HepG2 (cell line): ENCODE measurements around the gene TPM3. TPM values are rescaled to one million over a fixed set of nuclear protein-coding genes. Genes with fewer than 3 reads are reported as not detected.

Source experiments
- CREB1 ChIP-seq, 2 experiments: fragments of 450-650 bp in 1 of 2; IDR thresholded peaks; 2 replicates each; pipeline ENCODE4 v1.6.1; 2016 to 2017; ENCODE audit warnings: control low read depth in 1 of 2, mild to moderate bottlenecking in 1 of 2, missing compliant biosample characterization in 1 of 2, missing genetic modification characterization in 1 of 2
- HES4 ChIP-seq: sonication (generic); formaldehyde crosslinking; IDR thresholded peaks from 2 replicates; pipeline ENCODE4 v1.9.0; 2021; ENCODE audit warnings: mild to moderate bottlenecking, missing genetic modification reagents, borderline replicate concordance
- HNRNPLL ChIP-seq: fragments of 200-400 bp; formaldehyde crosslinking; IDR thresholded peaks from 2 replicates; pipeline ENCODE4 v1.6.1; 2017; ENCODE audit warnings: mild to moderate bottlenecking, low read depth, low read length; ENCODE audit not compliant: poor library complexity, severe bottlenecking
- KDM1A ChIP-seq: IDR thresholded peaks from 2 replicates; pipeline ENCODE4 v1.6.1; 2016; ENCODE audit warnings: missing compliant biosample characterization
- KLF16 ChIP-seq, 2 experiments: sonication (generic) in 1 of 2; formaldehyde crosslinking in 1 of 2; IDR thresholded peaks; 2 replicates each; pipeline versions ENCODE4 v1.6.1 to v1.8.0; 2016 to 2023; ENCODE audit warnings: missing genetic modification reagents in 2 of 2, missing compliant biosample characterization in 1 of 2
- MBNL3 ChIP-seq: fragments of 250-450 bp; sonication (Bioruptor Pico); conservative IDR thresholded peaks from 2 replicates; pipeline ENCODE4 v1.8.0; 2022; ENCODE audit warnings: mild to moderate bottlenecking, inconsistent platforms
- MLLT10 ChIP-seq: sonication (generic); formaldehyde crosslinking; IDR thresholded peaks from 2 replicates; pipeline ENCODE4 v1.4.0; 2020; ENCODE audit warnings: missing genetic modification reagents
- POGK ChIP-seq: sonication (generic); formaldehyde crosslinking; conservative IDR thresholded peaks from 2 replicates; pipeline ENCODE4 v1.8.0; 2022; ENCODE audit warnings: mild to moderate bottlenecking, moderate library complexity, missing genetic modification reagents
- POLR2A ChIP-seq, 2 experiments: IDR thresholded peaks; 2 replicates each; pipeline ENCODE4 v1.6.1; 2011; ENCODE audit warnings: low read depth in 2 of 2, low read length in 2 of 2, mild to moderate bottlenecking in 1 of 2, moderate library complexity in 1 of 2; ENCODE audit not compliant: insufficient read depth in 1 of 2
- PREB ChIP-seq: sonication (generic); formaldehyde crosslinking; IDR thresholded peaks from 2 replicates; pipeline ENCODE4 v1.4.0; 2020; ENCODE audit warnings: missing genetic modification reagents
- SIX4 ChIP-seq: sonication (generic); formaldehyde crosslinking; IDR thresholded peaks from 2 replicates; pipeline ENCODE4 v1.4.0; 2020; ENCODE audit warnings: missing genetic modification reagents
- SMARCE1 ChIP-seq: fragments of 450-650 bp; IDR thresholded peaks from 2 replicates; pipeline ENCODE4 v1.6.1; 2017; ENCODE audit warnings: borderline replicate concordance
- SRF ChIP-seq: IDR thresholded peaks from 2 replicates; pipeline ENCODE4 v1.6.1; 2011; ENCODE audit warnings: mild to moderate bottlenecking, low read depth, low read length, moderate library complexity
- TBX2 ChIP-seq: sonication (generic); formaldehyde crosslinking; IDR thresholded peaks from 2 replicates; pipeline ENCODE4 v1.5.0; 2020; ENCODE audit warnings: missing genetic modification reagents, mild to moderate bottlenecking, borderline replicate concordance
- TCF12 ChIP-seq, 2 experiments: fragments of 450-650 bp in 1 of 2; sonication (generic) in 1 of 2; formaldehyde crosslinking in 1 of 2; IDR thresholded peaks; 2 replicates each; pipeline versions ENCODE4 v1.6.1 to v1.8.0; 2017 to 2022; ENCODE audit warnings: antibody characterized with exemption in 1 of 2, mild to moderate bottlenecking in 1 of 2, missing genetic modification reagents in 1 of 2, moderate library complexity in 1 of 2
- TOPORS ChIP-seq: sonication (generic); formaldehyde crosslinking; IDR thresholded peaks from 2 replicates; pipeline ENCODE4 v1.8.0; 2023; ENCODE audit warnings: mild to moderate bottlenecking, missing genetic modification reagents
- ZBTB42 ChIP-seq: sonication (generic); formaldehyde crosslinking; IDR thresholded peaks from 2 replicates; pipeline ENCODE4 v1.5.0; 2020; ENCODE audit warnings: mild to moderate bottlenecking, missing genetic modification reagents
- ZMYM4 ChIP-seq: sonication (generic); formaldehyde crosslinking; IDR thresholded peaks from 2 replicates; pipeline ENCODE4 v1.8.1; 2023; ENCODE audit warnings: mild to moderate bottlenecking, missing genetic modification reagents
- ZNF18 ChIP-seq: sonication (generic); formaldehyde crosslinking; IDR thresholded peaks from 2 replicates; pipeline ENCODE4 v1.8.0; 2022; ENCODE audit warnings: mild to moderate bottlenecking, missing genetic modification reagents; ENCODE audit not compliant: insufficient replicate concordance
- ZNF3 ChIP-seq: IDR thresholded peaks from 2 replicates; pipeline ENCODE4 v1.7.0; 2017; ENCODE audit warnings: inconsistent platforms
- ZNF331 ChIP-seq: sonication (generic); formaldehyde crosslinking; IDR thresholded peaks from 2 replicates; pipeline ENCODE4 v1.4.0; 2020; ENCODE audit warnings: missing genetic modification reagents
- ZNF441 ChIP-seq: sonication (generic); formaldehyde crosslinking; IDR thresholded peaks from 2 replicates; pipeline ENCODE4 v1.7.0; 2021; ENCODE audit warnings: missing genetic modification reagents, borderline replicate concordance
- ZNF530 ChIP-seq: sonication (generic); formaldehyde crosslinking; IDR thresholded peaks from 2 replicates; pipeline ENCODE4 v1.5.0; 2020; ENCODE audit warnings: low read depth, mild to moderate bottlenecking, missing genetic modification reagents
- ZNF550 ChIP-seq: sonication (generic); formaldehyde crosslinking; IDR thresholded peaks from 2 replicates; pipeline ENCODE4 v1.4.0; 2020; ENCODE audit warnings: mild to moderate bottlenecking, missing genetic modification reagents, borderline replicate concordance
- ZNF740 ChIP-seq: sonication (generic); formaldehyde crosslinking; IDR thresholded peaks from 2 replicates; pipeline ENCODE4 v1.4.0; 2020; ENCODE audit warnings: missing genetic modification reagents
- polyA plus RNA-seq, 8 experiments: library from polyadenylated mRNA; depleted of rRNA in 3 of 8; stranded (reverse) in 7 of 8; unstranded in 1 of 8; fragments of >200 nt; fragmentation: Illumina TruSeq in 4 of 8; extraction: Trizol in 4 of 8; gene quantifications; 2 replicates each; pipeline versions ENCODE4 v1.2.1 to v1.2.3, GENCODE V29; 2011 to 2016; ENCODE audit warnings: low read depth in 4 of 8, missing spikeins in 1 of 8, mixed read lengths in 1 of 8; ENCODE audit not compliant: insufficient read depth in 1 of 8
- total RNA-seq, 5 experiments: library from RNA; depleted of rRNA; stranded (reverse); fragments of >200 nt; fragmentation: Illumina TruSeq; extraction: Trizol; gene quantifications; 2 replicates each; pipeline ENCODE4 v1.2.3, GENCODE V29; 2016; ENCODE audit warnings: low read depth in 1 of 5

TPM3 gene
- total and polyA plus RNA-seq, 2 of the 13 experiments (the other 11 are each of a cell fraction or from before 2014, with no cell fraction given) = 160 to 307 TPM

- TF ChIP-seq HES4 (CRISPR knock-in tag) (peak; percentile 59; the same call in 1 of the 2 replicates), KDM1A (CRISPR knock-in tag) (no peak), TOPORS (CRISPR knock-in tag) (0 out of 2 replicates have a peak, but pooled peaks have one; percentile 77), MBNL3 (CRISPR knock-in tag) (no peak), ZNF441 (CRISPR knock-in tag) (peak; percentile 47; the same call in 1 of the 2 replicates), HNRNPLL (peak; percentile 78), POLR2A (IDR thresholded peaks at IDR 0.05; ENCODE audit: insufficient read depth in 1 of 2, low read depth in 2 of 2, low read length in 2 of 2) (peak; percentile 81 to 87), ZBTB42 (CRISPR knock-in tag) (no peak), ZNF740 (CRISPR knock-in tag) (no peak), POGK (CRISPR knock-in tag) (peak; percentile 91), TCF12 (IDR thresholded peaks at IDR 0.05) (no peak), TCF12 (CRISPR knock-in tag; IDR thresholded peaks at IDR 0.05) (peak; percentile 46; the same call in 1 of the 2 replicates), SIX4 (CRISPR knock-in tag) (0 out of 2 replicates have a peak, but pooled peaks have one; percentile 39), SMARCE1 (no peak), PREB (CRISPR knock-in tag) (no peak), ZMYM4 (CRISPR knock-in tag) (peak; percentile 78), ZNF331 (peak; percentile 93), SRF (peak; percentile 43; the same call in 1 of the 2 replicates), ZNF18 (CRISPR knock-in tag) (no peak), ZNF3 (CRISPR knock-in tag) (no peak), ZNF530 (CRISPR knock-in tag) (no peak), MLLT10 (CRISPR knock-in tag) (no peak), ZNF550 (CRISPR knock-in tag) (no peak; the same call in 1 of the 2 replicates), TBX2 (CRISPR knock-in tag) (peak; percentile 86), KLF16 (CRISPR knock-in tag; IDR thresholded peaks at IDR 0.05) (peak; percentile 93 to 97; a peak in 3 of 4 replicates), CREB1 (IDR thresholded peaks at IDR 0.05) (peak; percentile 95), CREB1 (CRISPR knock-in tag; IDR thresholded peaks at IDR 0.05) (peak; percentile 98)
Measured at GRCh38 chr1:154183046-154183915, 8.6 kb downstream of the TPM3 start (continued).
